Activated T-cell treated with anti-CD3 and anti-CD28 coated beads, Interleukin-2, amount 50 U/mL, for 24 hours (primary cell): ENCODE results near the gene SLC6A7.
"Not testable (repeated sequence)": the region's sequence is repeated elsewhere in the genome, so short reads cannot be mapped to it uniquely, and the experiment has no call there.

Source experiments
- DNase-seq: peaks from one replicate; pipeline ENCODE4 v3.0.0-alpha.2; 2020
- H3K27ac Mint-ChIP-seq: 2 replicates; pipeline ENCODE4 v1.8.0; 2020; ENCODE audit warnings: mild to moderate bottlenecking, mixed read lengths
- H3K27me3 Mint-ChIP-seq: 2 replicates; pipeline ENCODE4 v1.8.0; 2020; ENCODE audit warnings: mixed read lengths
- H3K36me3 Mint-ChIP-seq: 2 replicates; pipeline ENCODE4 v1.8.0; 2020; ENCODE audit warnings: low read depth, mixed read lengths
- H3K4me1 Mint-ChIP-seq: 2 replicates; pipeline ENCODE4 v1.8.0; 2020; ENCODE audit warnings: low read depth, mixed read lengths
- H3K4me3 Mint-ChIP-seq: 2 replicates; pipeline ENCODE4 v1.8.0; 2020; ENCODE audit warnings: mild to moderate bottlenecking, moderate library complexity, mixed read lengths
- H3K9me3 Mint-ChIP-seq: 2 replicates; pipeline ENCODE4 v1.8.0; 2020; ENCODE audit warnings: mixed read lengths

SLC6A7 gene

GRCh38 chr5:150222906-150223305, 33.0 kb downstream of the SLC6A7 start:
- Mint-ChIP-seq H3K9me3 (no peaks in the 10 kb centered on the region), H3K27ac (no peak overlapping the region), H3K36me3 (no peaks in the 10 kb centered on the region), H3K4me3 (no peak overlapping the region), H3K27me3 (peaks cover under 1% of the 10 kb centered on the region), H3K4me1 (peaks cover 1% of the 10 kb centered on the region)
- no peak for DNase-seq

- no peak overlapping the region for H3K27ac Mint-ChIP-seq
- H3K27me3 Mint-ChIP-seq = no peaks in the 10 kb centered on the region
- H3K9me3 Mint-ChIP-seq = no peaks in the 10 kb centered on the region
- H3K4me1 Mint-ChIP-seq = no peaks in the 10 kb centered on the region
- H3K36me3 Mint-ChIP-seq = no peaks in the 10 kb centered on the region
- no peak overlapping the region for H3K4me3 Mint-ChIP-seq
- no peak for DNase-seq
These were observed 33.6 kb downstream of the SLC6A7 start for GRCh38 chr5:150223474-150223873.

DNA sequence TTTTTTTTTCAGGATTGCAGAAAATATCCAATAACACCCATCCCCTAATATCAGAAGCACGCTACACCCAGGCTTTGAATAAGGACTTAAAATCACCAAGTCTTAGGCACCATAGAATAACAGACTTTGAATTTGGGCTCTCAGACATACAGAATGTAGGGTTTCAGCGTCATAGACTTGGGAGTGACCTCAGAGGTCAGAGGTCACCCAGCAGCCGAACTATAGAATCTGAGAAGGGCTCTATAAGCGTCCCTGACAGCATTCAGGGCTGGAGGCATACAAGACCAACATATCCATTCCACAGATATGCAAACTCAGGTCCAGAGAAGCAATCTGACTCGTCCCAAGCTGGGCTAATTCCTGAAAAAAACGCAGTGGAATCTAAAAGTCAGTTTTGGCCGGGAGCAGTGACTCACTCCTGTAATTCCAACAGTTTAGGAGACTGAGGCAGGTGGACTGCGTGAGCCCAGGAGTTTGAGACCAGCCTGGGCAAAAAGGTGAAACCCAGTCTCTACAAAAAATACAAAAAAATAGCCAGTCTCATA, 34.7 kb downstream of the SLC6A7 start:
- H3K9me3 Mint-ChIP-seq = no peaks in the 10 kb centered on the region
- DNase-seq = no peak
- H3K36me3 Mint-ChIP-seq = no peaks in the 10 kb centered on the region
- H3K4me1 Mint-ChIP-seq = no peaks in the 10 kb centered on the region
- H3K4me3 Mint-ChIP-seq = no peak overlapping the region
- H3K27ac Mint-ChIP-seq = no peak overlapping the region
- H3K27me3 Mint-ChIP-seq = no peaks in the 10 kb centered on the region

- no peak overlapping the region for H3K4me3 Mint-ChIP-seq
- H3K27me3 Mint-ChIP-seq = no peaks in the 10 kb centered on the region
- H3K4me1 Mint-ChIP-seq = no peaks in the 10 kb centered on the region
- no peaks in the 10 kb centered on the region for H3K36me3 Mint-ChIP-seq
- H3K27ac Mint-ChIP-seq = no peak overlapping the region
- no peak for DNase-seq
- no peaks in the 10 kb centered on the region for H3K9me3 Mint-ChIP-seq
These were observed 37.2 kb downstream of the SLC6A7 start for GRCh38 chr5:150227036-150227435.

GRCh38 chr5:150227606-150228273, 37.9 kb downstream of the SLC6A7 start:
- H3K36me3 Mint-ChIP-seq = no peaks in the 10 kb centered on the region
- DNase-seq = no peak
- no peak overlapping the region for H3K4me3 Mint-ChIP-seq
- no peaks in the 10 kb centered on the region for H3K27me3 Mint-ChIP-seq
- H3K27ac Mint-ChIP-seq = no peak overlapping the region
- no peaks in the 10 kb centered on the region for H3K9me3 Mint-ChIP-seq
- H3K4me1 Mint-ChIP-seq = no peaks in the 10 kb centered on the region

- no peak overlapping the region for H3K4me3 Mint-ChIP-seq
- no peaks in the 10 kb centered on the region for H3K36me3 Mint-ChIP-seq
- H3K27ac Mint-ChIP-seq = no peak overlapping the region
- no peaks in the 10 kb centered on the region for H3K9me3 Mint-ChIP-seq
- H3K27me3 Mint-ChIP-seq = no peaks in the 10 kb centered on the region
- no peaks in the 10 kb centered on the region for H3K4me1 Mint-ChIP-seq
- no peak for DNase-seq
These were observed 39.7 kb downstream of the SLC6A7 start for GRCh38 chr5:150229571-150229970.

- Mint-ChIP-seq H3K36me3 (no peaks in the 10 kb centered on the region), H3K4me3 (no peak overlapping the region), H3K27me3 (no peaks in the 10 kb centered on the region), H3K9me3 (no peaks in the 10 kb centered on the region), H3K4me1 (no peaks in the 10 kb centered on the region), H3K27ac (no peak overlapping the region)
- no peak for DNase-seq
These were observed 41.0 kb downstream of the SLC6A7 start for GRCh38 chr5:150230842-150231241.

DNA sequence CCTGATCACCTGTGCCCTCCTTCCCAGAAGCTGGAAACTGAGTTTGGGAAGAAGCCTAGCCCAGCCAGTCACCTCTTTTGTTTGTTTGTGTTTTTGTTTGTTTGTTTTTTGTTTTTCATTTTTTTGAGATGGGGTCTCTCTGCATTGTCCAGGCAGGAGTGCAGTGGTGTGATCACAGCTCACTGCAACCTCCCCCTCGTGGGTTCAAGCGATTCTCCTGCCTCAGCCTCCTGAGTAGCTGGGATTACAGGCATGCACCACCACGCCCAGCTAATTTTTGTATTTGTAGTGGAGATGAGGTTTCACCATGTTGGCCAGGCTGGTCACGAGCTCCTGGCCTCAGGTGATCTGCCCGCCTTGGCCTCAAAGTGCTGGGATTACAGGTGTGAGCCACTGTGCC, 43.8 kb downstream of the SLC6A7 start:
- not testable (repeated sequence) for H3K36me3 Mint-ChIP-seq, H3K4me1 Mint-ChIP-seq, H3K4me3 Mint-ChIP-seq, H3K27me3 Mint-ChIP-seq, DNase-seq, H3K9me3 Mint-ChIP-seq, H3K27ac Mint-ChIP-seq

GRCh38 chr5:150234576-150235499, 45.0 kb downstream of the SLC6A7 start:
- Mint-ChIP-seq H3K27me3 (no peaks in the 10 kb centered on the region), H3K36me3 (no peaks in the 10 kb centered on the region), H3K4me1 (no peaks in the 10 kb centered on the region), H3K4me3 (no peak overlapping the region), H3K27ac (no peak overlapping the region), H3K9me3 (no peaks in the 10 kb centered on the region)
- no peak for DNase-seq

DNA sequence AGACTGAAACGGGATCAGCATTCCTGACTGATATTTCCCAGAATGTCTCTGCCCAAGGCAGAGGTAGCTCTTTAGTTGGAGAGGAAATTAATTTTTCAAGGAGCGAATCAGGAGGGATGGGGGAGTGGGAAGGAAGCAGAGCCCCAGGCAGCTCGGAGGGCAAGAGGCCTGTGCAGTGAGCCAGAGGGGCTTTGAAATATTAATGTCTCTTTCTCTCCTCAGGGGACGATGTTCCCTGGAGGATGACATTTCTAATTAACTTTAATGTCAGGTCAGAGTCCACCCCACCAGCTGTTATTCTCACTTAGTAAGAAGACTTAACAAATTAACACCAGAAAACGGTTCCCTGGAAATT, 45.6 kb downstream of the SLC6A7 start:
- no peak overlapping the region for H3K27ac Mint-ChIP-seq
- H3K27me3 Mint-ChIP-seq = no peaks in the 10 kb centered on the region
- no peaks in the 10 kb centered on the region for H3K4me1 Mint-ChIP-seq
- no peaks in the 10 kb centered on the region for H3K9me3 Mint-ChIP-seq
- no peaks in the 10 kb centered on the region for H3K36me3 Mint-ChIP-seq
- DNase-seq = no peak
- no peak overlapping the region for H3K4me3 Mint-ChIP-seq

- DNase-seq = no peak
- Mint-ChIP-seq H3K9me3 (no peaks in the 10 kb centered on the region), H3K4me3 (no peak overlapping the region), H3K27me3 (no peaks in the 10 kb centered on the region), H3K4me1 (no peaks in the 10 kb centered on the region), H3K36me3 (no peaks in the 10 kb centered on the region), H3K27ac (no peak overlapping the region)
These were observed 46.5 kb downstream of the SLC6A7 start for GRCh38 chr5:150236313-150236712.

- Mint-ChIP-seq H3K9me3 (no peaks in the 10 kb centered on the region), H3K4me3 (no peak overlapping the region), H3K4me1 (no peaks in the 10 kb centered on the region), H3K36me3 (no peaks in the 10 kb centered on the region), H3K27me3 (no peaks in the 10 kb centered on the region), H3K27ac (no peak overlapping the region)
- no peak for DNase-seq
These were observed 47.3 kb downstream of the SLC6A7 start for GRCh38 chr5:150236981-150237754.

GRCh38 chr5:150238646-150239045, 48.8 kb downstream of the SLC6A7 start:
- Mint-ChIP-seq H3K9me3 (no peaks in the 10 kb centered on the region), H3K4me3 (no peak overlapping the region), H3K36me3 (no peaks in the 10 kb centered on the region), H3K27ac (no peak overlapping the region), H3K27me3 (no peaks in the 10 kb centered on the region), H3K4me1 (no peaks in the 10 kb centered on the region)
- no peak for DNase-seq

DNA sequence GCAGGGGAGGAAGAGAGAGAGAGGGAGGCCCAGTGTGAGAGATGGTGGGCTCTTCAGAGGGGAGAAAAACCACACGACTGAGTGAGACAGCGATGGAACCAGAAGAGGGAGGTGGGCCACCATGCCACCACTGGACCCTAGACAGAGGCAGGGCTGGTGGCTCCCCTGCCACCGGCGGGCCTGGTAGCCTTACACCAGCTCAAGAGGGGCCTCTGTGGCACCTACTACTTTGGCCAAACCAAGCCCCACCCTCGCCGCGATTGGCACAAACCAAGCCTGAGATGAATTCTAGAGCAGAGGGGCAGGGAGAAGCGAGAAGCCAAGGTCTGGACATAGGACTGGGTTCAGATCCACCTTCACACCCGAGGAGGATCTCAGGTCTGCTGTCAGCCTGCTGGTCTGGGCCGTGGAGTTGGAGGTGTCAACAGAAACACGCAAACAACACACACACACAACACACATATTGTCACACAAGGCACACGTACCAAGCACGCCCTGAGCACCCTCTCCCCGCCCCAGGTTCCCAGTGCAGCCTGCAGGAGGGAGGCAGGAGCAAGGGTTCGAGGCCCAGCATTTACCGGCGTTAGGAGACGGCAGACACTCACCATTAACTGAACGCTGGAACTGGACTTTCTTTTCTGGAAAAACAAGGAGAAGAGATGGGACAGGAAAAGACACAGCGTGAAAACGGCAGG, 49.4 kb downstream of the SLC6A7 start:
- Mint-ChIP-seq H3K27me3 (no peaks in the 10 kb centered on the region), H3K27ac (no peak overlapping the region), H3K36me3 (no peaks in the 10 kb centered on the region), H3K4me1 (no peaks in the 10 kb centered on the region), H3K9me3 (no peaks in the 10 kb centered on the region), H3K4me3 (no peak overlapping the region)
- DNase-seq = no peak
